GM12891 (cell line): ENCODE measurements around the gene RNF144A.

Source experiments
- POLR2A ChIP-seq: IDR thresholded peaks from 2 replicates; pipeline ENCODE4 v1.6.1; 2011; ENCODE audit warnings: low read depth, low read length, control low read depth
- POLR2AphosphoS5 ChIP-seq: IDR thresholded peaks from 2 replicates; pipeline ENCODE4 v1.6.1; 2011; ENCODE audit warnings: low read depth, low read length, control low read depth
- POU2F2 ChIP-seq: IDR thresholded peaks from 2 replicates; pipeline ENCODE4 v1.6.1; 2011; ENCODE audit warnings: low read depth, mild to moderate bottlenecking, control low read depth, low read length, moderate library complexity
- SPI1 ChIP-seq: IDR thresholded peaks from 2 replicates; pipeline ENCODE4 v1.6.1; 2011; ENCODE audit warnings: low read depth, low read length, control low read depth
- TAF1 ChIP-seq: IDR thresholded peaks from 2 replicates; pipeline ENCODE4 v1.6.1; 2011; ENCODE audit warnings: low read depth, low read length, control low read depth

GRCh38 chr2:7020939-7021470 is 103.8 kb downstream of the RNF144A start:
- TF ChIP-seq TAF1 (no peak), POLR2A (no peak), POLR2AphosphoS5 (no peak), SPI1 (no peak), POU2F2 (no peak)
